Limb (tissue), 2 donors: ENCODE data around the gene LHX1.

ENCODE experiments used
- DNase-seq, 2 donors: peaks; one replicate each; pipeline ENCODE4 v3.0.0-alpha.2; 2016; ENCODE audit errors: extremely low spot score in 2 of 2

The LHX1 gene

DNA sequence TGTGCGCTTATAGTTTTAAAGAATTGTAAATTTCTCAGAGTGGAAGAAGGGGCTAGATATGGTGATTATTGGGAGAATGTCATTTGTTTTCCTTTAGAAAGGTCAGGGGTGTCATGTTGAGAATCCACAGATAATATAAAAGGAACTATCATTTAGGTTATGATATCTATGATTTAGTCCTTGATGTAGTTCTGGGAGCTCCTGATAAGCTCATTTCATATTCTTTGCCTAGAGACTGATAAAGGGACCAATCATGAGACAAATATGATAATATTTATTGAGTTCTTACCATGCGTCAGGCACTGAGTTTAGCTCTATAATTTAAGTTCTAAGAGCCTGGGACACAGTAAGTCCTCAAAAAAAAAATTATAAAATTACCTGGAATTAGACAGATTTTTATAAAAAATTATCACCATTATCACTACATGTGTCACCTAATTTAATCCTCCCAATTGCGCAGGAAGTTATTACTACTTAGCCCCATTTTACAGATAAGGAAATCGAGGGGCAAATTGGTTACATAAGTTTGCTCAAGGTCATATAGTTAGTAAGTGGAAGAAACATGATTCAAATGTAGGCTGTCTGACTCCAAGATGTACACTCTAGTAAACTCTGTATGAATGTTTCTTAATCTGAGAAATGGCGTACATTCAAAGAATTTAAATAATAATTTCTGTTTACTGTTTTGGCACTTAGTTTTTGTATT is 14.0 kb downstream of the LHX1 start:
- DNase-seq: no peak

DNA sequence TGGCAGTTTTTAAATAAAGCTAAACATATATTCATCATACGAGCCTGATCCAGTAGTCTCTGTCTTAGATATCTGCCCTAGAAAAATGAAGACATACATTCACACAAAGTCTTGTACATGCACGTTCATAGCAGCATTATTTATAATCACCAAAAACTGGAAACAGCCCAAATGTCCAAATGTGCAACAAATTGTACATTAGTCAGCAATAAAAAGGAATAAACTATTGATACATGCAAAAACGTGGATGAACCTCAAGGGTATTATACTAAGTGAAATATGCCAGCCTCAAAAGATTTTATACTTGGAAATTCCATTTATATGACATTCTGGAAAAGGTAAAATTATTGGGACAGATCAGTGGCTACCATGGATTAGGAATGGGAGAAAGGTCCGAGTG is 34.2 kb downstream of the LHX1 start:
- DNase-seq: no peak

DNA sequence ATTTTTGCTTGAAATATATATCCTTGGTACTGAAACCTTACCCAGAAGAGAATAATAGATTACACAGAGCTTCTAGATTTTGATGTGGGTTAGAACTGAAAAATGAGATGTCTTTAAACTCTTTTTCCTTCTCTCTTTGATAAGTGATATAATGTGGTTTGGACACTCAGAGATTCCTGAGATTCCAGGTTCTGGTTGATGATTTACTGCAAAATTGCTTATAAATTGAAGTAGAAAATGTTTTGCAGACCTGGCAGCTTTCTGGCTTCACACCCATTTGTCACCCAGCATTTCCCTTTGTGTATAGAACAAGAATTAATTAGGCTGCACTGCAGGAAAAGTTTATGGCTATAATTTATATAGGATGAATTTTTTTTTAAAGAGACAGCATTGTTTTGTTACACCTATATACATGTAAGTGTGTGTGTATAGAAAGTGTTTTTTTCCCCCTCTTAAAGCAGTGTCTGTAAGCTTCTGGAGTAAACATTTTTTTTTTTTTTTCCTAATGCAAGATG is 35.0 kb downstream of the LHX1 start:
- no peak for DNase-seq

DNA sequence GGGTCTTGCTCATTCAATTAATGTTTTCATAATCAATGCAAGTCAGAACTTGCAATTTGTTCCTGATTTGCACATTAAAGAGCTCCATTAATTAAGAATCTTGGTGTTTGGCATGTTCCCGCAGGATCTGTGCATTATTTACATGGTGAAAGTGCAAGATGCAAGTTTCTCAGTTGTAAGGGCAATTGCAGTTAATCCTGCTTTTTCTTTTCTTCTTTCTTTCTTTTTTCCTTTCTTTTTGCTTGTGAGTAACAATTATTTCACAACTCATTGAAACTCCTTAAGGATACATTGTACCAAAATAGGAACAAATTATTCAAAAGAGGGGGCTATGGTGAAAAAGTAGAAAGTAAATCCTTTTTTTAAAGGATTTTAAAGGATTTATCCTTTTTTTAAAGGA is 35.6 kb downstream of the LHX1 start:
- DNase-seq: no peak

DNA sequence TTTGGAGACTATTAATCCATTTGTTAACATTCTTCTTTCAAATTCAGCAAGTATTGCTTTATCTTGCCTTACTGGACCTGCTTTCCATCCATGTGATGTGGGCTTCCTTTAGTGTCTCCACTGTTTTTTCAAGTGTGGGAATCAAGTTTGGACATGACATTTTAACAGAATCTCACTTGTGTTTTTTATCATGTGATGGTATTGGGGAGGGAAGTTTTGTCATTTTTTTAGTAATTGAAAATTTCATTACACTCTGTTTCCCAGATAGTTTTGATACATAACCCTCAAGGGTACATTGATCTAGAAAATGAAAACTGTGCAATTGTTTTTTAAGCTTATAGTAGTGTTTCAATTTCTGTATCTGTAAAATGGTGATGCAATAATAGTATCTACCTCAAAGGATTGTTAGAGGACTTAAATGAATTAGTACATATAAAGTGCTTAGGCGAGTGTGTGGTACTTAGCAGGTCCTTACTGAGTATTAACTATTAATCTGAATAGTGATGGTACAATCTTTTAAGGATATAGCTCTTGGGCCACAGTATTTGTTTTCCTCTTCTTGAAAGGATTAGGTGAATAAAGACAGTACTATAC is 38.7 kb downstream of the LHX1 start:
- no peak for DNase-seq

DNA sequence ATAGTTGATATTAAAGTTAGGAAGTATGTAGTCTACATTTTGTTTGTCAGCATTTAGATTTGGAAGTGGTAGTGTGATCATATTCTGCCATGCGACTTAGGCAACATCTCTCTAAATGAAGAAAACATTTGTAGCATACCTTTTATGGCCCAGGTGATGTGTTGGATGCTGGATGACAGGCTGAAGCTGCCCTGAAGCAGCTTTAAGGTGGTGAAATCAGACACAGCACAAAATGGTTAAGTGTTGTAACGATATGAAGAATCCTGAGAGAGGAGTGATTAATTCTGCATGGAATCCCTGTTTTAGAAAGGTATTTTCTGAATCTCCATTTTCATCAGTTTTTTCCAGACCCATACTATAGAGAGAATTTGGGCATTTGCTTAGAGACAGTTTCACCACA is 39.8 kb downstream of the LHX1 start:
- DNase-seq: no peak

DNA sequence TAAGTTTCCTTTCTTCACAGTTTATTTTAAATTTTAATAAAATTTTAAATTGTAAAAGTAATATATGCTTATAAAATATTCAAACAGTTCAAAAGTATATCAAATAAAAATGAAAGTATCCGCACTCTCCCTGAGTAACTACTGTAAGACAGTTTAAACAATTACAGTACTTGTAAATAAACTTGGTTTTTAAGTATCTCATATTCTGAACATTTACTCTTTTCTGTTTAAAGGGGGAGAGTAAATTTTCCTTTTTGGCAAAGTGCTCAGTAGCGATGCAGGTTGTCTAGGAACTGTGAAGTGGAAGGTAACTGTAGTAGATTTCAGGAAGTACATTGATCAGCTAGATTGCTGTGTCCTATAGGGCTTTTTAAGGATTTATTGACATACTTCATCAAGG is 40.3 kb downstream of the LHX1 start:
- DNase-seq: no peak

DNA sequence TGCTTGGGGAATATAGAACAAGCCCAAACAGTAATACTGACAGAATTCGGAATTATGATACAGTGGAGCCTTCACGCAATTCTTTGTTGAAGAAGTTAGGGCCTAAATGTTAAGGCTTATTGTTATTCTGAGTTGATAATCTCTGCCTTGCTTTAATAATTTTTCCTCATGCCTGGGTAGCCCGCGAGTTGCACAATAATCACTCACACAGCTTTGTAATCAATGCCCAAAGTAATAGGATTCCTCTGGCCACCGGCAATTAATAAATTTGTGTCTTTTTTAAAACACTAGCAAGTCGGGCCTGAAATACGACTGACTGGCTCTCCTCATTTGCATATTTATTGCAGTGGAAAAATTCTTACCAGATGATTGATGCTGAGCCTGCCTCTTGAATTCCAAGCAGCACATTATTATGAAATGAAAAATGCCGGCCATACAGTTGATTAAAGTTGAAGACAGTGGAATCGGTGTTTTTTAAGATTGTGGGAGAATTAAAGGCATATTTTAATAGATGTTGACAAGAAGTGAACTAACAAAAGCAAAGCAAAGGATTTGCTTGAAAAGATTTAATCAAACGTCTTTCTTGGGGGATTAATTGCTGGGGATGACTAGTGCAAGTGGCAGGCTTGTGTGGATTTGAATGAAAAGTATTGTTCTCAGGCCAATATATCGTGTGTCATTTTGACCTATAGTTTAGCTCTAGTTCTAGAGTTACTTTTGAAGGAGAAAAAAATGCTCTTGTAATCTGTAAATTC is 41.7 kb downstream of the LHX1 start:
- DNase-seq: no peak

DNA sequence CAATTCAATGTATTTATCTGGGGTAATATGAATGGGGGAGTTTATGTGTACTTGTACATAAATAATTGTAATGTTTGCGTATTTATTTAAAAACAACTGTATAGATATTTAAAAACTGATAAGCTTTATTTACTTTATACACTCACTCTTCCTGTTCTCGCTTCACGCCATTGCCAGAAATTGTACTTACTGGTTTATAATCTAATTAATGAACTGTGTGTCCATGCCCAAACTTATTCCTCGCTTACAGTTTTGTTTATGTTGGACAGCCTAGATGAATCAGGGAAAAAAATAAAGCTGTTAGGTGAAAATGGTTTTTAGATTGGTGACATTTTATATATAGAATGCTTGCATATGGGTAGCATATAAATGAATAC is 42.3 kb downstream of the LHX1 start:
- no peak for DNase-seq

DNA sequence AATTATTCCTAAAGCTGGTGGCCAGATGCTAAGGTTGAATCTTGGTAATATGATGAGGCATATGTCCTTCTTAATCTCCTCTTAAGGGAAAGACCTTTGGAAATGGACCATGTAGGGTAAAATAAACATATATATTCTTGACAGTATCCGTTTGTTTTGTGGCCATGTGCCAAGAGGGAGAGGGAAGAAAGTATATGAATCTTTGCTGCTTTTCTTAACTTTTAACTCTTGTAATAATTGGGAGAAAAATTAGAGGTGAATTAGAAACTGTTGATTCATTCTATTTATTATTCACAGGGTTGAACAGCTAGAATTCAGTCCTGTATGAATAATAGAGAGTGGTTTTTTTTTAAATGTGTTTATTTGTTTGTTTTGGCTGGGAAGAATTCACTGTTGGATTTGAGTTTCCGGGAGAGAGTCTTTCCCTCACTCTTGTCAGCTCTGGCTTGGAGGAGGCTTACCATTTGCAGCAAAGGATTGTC is 43.0 kb downstream of the LHX1 start:
- DNase-seq: peak in 1 of 2 donors; percentile 8

DNA sequence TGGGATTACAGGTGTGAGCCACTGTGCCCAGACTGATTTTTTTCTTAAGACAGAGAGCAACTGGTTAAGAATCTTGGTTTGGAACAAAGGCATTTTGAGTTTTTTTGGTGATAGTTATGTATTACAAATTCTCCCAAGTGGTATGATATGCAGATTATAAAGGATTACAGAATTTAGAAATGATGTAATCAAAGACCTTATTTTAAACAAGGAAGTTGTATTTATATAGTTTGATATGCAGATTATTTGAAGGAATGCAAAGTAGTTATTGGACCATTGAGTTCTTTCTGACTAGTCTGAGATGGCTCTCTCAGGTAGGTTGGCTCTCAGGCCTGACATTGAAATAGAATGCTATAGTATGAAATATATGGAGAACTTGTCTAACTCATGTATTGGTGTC is 46.3 kb downstream of the LHX1 start:
- DNase-seq: no peak

DNA sequence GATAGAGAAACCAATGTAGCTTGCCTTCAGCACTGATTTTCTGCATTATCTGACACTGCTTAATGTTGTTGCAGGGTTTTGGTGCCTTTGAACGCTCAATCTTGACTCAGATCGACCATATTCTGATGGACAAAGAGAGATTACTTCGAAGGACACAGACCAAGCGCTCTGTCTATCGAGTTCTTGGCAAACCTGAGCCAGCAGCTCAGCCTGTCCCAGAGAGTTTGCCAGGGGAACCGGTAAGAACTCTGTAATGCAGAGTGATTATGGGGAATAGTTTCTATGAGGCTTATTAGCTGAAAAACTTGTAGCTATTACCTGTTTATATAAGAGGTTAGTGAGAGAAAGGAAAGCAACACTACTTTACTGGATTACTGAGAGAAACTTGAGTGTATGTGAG is 51.9 kb downstream of the LHX1 start:
- DNase-seq: no peak

DNA sequence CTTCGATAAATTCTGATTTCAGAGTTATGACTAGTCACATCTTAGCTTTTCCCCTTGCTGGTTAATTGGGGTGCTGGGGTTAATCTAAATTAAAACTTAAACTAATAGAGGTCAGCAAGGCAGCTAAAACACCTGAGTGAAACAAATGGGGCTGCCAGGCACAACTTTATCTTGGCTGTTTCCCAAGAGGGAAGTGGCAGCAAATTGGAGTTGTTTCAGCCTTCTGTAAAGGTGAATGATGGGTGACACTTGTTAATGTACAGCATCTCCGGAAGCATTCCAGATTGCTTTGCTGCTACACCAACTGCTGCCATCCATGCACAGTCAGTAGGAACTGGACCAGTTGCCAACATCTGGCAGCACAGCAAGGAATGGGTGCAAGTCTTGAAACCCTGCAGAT is 55.4 kb downstream of the LHX1 start:
- no peak for DNase-seq

DNA sequence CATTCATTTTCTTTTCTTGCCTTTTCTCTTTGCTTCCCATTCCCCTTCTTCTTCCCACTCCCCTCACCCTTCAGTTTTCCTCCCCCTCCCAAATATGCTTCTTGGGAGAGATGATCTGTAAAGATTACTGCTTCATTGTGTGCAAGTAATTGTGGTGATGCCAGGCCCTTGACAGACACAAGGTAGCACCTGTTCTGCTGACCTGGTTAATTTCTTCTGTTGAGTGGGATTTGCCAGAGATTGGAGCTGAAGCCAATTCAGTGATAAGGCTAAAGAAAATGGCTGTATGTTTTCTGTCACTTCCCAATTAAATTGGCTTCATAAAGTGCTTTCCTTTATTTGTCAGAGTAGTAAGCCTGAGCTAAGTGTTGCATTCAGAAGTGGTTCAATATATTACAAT is 56.0 kb downstream of the LHX1 start:
- no peak for DNase-seq
